Neural progenitor cell (in vitro differentiated cells): Measurements from ENCODE around the gene HRC.

Experiments used
- CTCF ChIP-seq: fragments of 200-600 bp; sonication (generic); IDR thresholded peaks from 2 replicates; pipeline ENCODE4 v1.5.1; 2017; ENCODE audit warnings: antibody characterized with exemption, mild to moderate bottlenecking
- EZH2 ChIP-seq: fragments of 200-600 bp; sonication (generic); IDR thresholded peaks from 2 replicates; pipeline ENCODE4 v1.6.1; 2017; ENCODE audit warnings: antibody characterized with exemption, mild to moderate bottlenecking, moderate library complexity

- no peak for TF ChIP-seq CTCF
- no peak for TF ChIP-seq EZH2
These were observed 687 bp upstream of the HRC start for GRCh38 chr19:49155820-49156346.
